Ovary (tissue), 9 donors: ENCODE measurements around the gene CTDSPL. TPM values are rescaled to one million over a fixed set of nuclear protein-coding genes. Genes with fewer than 3 reads are reported as not detected.
A peak's percentile ranks its signal among the peaks of the same experiment; 100 is the strongest.

Experiments used
- DNase-seq, 5 donors: peaks; one replicate each; pipeline ENCODE4 v3.0.0-alpha.2; 2019 to 2020
- H3K27ac ChIP-seq, 2 donors: fragments of 200-600 bp; one replicate each; pipeline versions ENCODE4 v1.5.1 to v1.8.0; 2019 to 2022
- H3K27me3 ChIP-seq: fragments of 200-600 bp; one replicate; pipeline ENCODE4 v1.8.0; 2022
- H3K36me3 ChIP-seq: fragments of 200-600 bp; sonication (generic); one replicate; pipeline ENCODE4 v1.5.1; 2019
- H3K4me1 ChIP-seq: one replicate; pipeline ENCODE4 v1.8.1; 2013; ENCODE audit warnings: mild to moderate bottlenecking, moderate library complexity; ENCODE audit not compliant: insufficient read depth
- H3K4me3 ChIP-seq: fragments of 200-600 bp; sonication (generic); one replicate; pipeline ENCODE4 v1.5.1; 2017
- H3K9me3 ChIP-seq, 2 donors: fragments of 200-600 bp in 1 of 2; sonication (generic) in 1 of 2; one replicate each; pipeline versions ENCODE4 v1.5.1 to v1.8.1; 2013 to 2019; ENCODE audit warnings: mild to moderate bottlenecking in 1 of 2, moderate library complexity in 1 of 2
- CTCF ChIP-seq, 3 donors: fragments of 450-650 bp in 2 of 3; fragments of 200-600 bp in 1 of 3; IDR thresholded peaks; one replicate each; pipeline versions ENCODE4 v1.5.1 to v1.8.0; 2016 to 2022; ENCODE audit warnings: antibody characterized with exemption in 3 of 3, mild to moderate bottlenecking in 1 of 3
- EP300 ChIP-seq: sonication (generic); formaldehyde crosslinking; IDR thresholded peaks from one replicate; pipeline ENCODE4 v1.6.1; 2017; ENCODE audit warnings: antibody characterized with exemption
- POLR2A ChIP-seq: fragments of 450-650 bp; IDR thresholded peaks from one replicate; pipeline ENCODE4 v1.6.1; 2017; ENCODE audit warnings: antibody characterized with exemption, mild to moderate bottlenecking, moderate library complexity
- WGBS, 3 donors: extraction: QIAGEN DNeasy Blood & Tissue Kit in 1 of 3; methylation state at CpG; one replicate each; pipeline versions ENCODE4 v1.1.5 to v1.1.7; 2013 to 2017; 5-methylcytosine and 5-hydroxymethylcytosine counted together
- intact Hi-C, 4 donors: fragments of 100-400 bp; cut with DNase I; formaldehyde crosslinking; loops; one replicate each; pipeline versions ENCODE4 v1.11.0 to v1.15.1; 2022 to 2023
- polyA plus RNA-seq, 2 donors: library from polyadenylated mRNA; stranded (reverse); fragments of 200-250 nt in 1 of 2; fragments of 350-450 nt in 1 of 2; fragmentation: Illumina TruSeq in 1 of 2; extraction: RNeasy Lipid Tissue Mini Kit (QIAGEN cat#74804) in 1 of 2; gene quantifications; one replicate each; pipeline ENCODE4 v1.2.3, GENCODE V29; 2013 to 2014
- total RNA-seq, 7 donors: library from RNA; depleted of rRNA in 2 of 7; stranded (reverse); fragments of >200 nt in 2 of 7; fragmentation: NEBNext Ultra II Directional in 3 of 7; extraction: Animal tissue kit (Norgen Biotek cat#: 25700) in 3 of 7; gene quantifications; one replicate each; pipeline versions ENCODE4 v1.1.0 to v1.2.4, GENCODE V29; 2016 to 2023
- donor health status: DM: no; HTN: no; CAD: no; lungs with moderate emphysema.
- donor health status: DM: no; HTN: no; CAD: no.
- donor health status: Bipolar disorder and iron deficiency.
- donor health status: DM: yes; HTN: yes; CAD: no.
- donor health status: DM: no; HTN: no; CAD: no.
- donor health status: DM: yes; HTN: yes; CAD: no.

The CTDSPL gene
- total and polyA plus RNA-seq, 9 donors = 14.8 to 41.1 (median 34.2) TPM

- no peaks in the 10 kb centered on the region for H3K9me3 ChIP-seq
- 86 to 89% (median 88%) methylated on average over 6 of the region's 6 CpGs for WGBS, 3 donors
- H3K4me1 ChIP-seq = peaks cover 8% of the 10 kb centered on the region
- TF ChIP-seq EP300 (no peak), CTCF (IDR thresholded peaks at IDR 0.05) (no peak), POLR2A (no peak)
- H3K27me3 ChIP-seq = no peaks in the 10 kb centered on the region
- H3K36me3 ChIP-seq = no peaks in the 10 kb centered on the region
- intact Hi-C loops = no loop called here
- H3K27ac ChIP-seq = peak overlapping the region; percentile 22 to 34
- no peak overlapping the region for H3K4me3 ChIP-seq
- DNase-seq = peak in 4 of 5 donors; percentile 40 to 65 (median 64)
These were observed 136.2 kb downstream of the CTDSPL start for GRCh38 chr3:37997791-37998370.

- Histone ChIP-seq H3K36me3 (no peaks in the 10 kb centered on the region), H3K4me3 (no peak overlapping the region), H3K27ac (no peak overlapping the region), H3K9me3 (no peaks in the 10 kb centered on the region), H3K27me3 (no peaks in the 10 kb centered on the region), H3K4me1 (peaks cover 7% of the 10 kb centered on the region)
- intact Hi-C loops = loop anchor here in 2 of 4 donors (10.0 kb wide), 2 partner anchors 135 to 145 kb away; partner anchors contain the start of genes ACAA1 (in 1 of the 2) and MYD88 (in 1 of the 2)
- TF ChIP-seq EP300 (no peak), CTCF (IDR thresholded peaks at IDR 0.05) (no peak), POLR2A (no peak)
- 77 to 89% (median 88%) methylated on average over 6 of the region's 6 CpGs for WGBS, 3 donors
- peak in 3 of 5 donors; percentile 17 to 31 (median 19) for DNase-seq
These were observed 138.2 kb downstream of the CTDSPL start for GRCh38 chr3:37999836-38000235.

GRCh38 chr3:38000242-38000916 is 138.7 kb downstream of the CTDSPL start:
- no peak overlapping the region for H3K27ac ChIP-seq
- DNase-seq = peak in 3 of 5 donors; percentile 11 to 43 (median 34)
- intact Hi-C loops = loop anchor here in 2 of 4 donors (10.0 kb wide), 2 partner anchors 134 to 146 kb away; partner anchors contain the start of genes ACAA1 (in 1 of the 2) and MYD88 (in 1 of the 2)
- H3K36me3 ChIP-seq = no peaks in the 10 kb centered on the region
- H3K27me3 ChIP-seq = no peaks in the 10 kb centered on the region
- TF ChIP-seq POLR2A = no peak
- peaks cover 7% of the 10 kb centered on the region for H3K4me1 ChIP-seq
- H3K9me3 ChIP-seq = no peaks in the 10 kb centered on the region
- H3K4me3 ChIP-seq = no peak overlapping the region
- 95 to 97% (median 96%) methylated on average over 6 of the region's 6 CpGs for WGBS, 3 donors

GRCh38 chr3:38000965-38001455 is 139.3 kb downstream of the CTDSPL start:
- intact Hi-C loops = loop anchor here in 2 of 4 donors (10.0 kb wide), 2 partner anchors 134 to 146 kb away; partner anchors contain the start of genes ACAA1 (in 1 of the 2) and MYD88 (in 1 of the 2)
- H3K4me1 ChIP-seq = peaks cover 7% of the 10 kb centered on the region
- TF ChIP-seq CTCF (IDR thresholded peaks at IDR 0.05) (no peak), POLR2A (no peak), EP300 (no peak)
- 92 to 94% (median 93%) methylated on average over 6 of the region's 6 CpGs for WGBS, 3 donors
- no peaks in the 10 kb centered on the region for H3K9me3 ChIP-seq
- H3K27me3 ChIP-seq = no peaks in the 10 kb centered on the region
- no peak overlapping the region for H3K4me3 ChIP-seq
- DNase-seq = peak in 2 of 5 donors; percentile 7 to 34
- H3K27ac ChIP-seq = no peak overlapping the region
- no peaks in the 10 kb centered on the region for H3K36me3 ChIP-seq
